ENCODE results near the gene BRD3.

The BRD3 gene

DNA sequence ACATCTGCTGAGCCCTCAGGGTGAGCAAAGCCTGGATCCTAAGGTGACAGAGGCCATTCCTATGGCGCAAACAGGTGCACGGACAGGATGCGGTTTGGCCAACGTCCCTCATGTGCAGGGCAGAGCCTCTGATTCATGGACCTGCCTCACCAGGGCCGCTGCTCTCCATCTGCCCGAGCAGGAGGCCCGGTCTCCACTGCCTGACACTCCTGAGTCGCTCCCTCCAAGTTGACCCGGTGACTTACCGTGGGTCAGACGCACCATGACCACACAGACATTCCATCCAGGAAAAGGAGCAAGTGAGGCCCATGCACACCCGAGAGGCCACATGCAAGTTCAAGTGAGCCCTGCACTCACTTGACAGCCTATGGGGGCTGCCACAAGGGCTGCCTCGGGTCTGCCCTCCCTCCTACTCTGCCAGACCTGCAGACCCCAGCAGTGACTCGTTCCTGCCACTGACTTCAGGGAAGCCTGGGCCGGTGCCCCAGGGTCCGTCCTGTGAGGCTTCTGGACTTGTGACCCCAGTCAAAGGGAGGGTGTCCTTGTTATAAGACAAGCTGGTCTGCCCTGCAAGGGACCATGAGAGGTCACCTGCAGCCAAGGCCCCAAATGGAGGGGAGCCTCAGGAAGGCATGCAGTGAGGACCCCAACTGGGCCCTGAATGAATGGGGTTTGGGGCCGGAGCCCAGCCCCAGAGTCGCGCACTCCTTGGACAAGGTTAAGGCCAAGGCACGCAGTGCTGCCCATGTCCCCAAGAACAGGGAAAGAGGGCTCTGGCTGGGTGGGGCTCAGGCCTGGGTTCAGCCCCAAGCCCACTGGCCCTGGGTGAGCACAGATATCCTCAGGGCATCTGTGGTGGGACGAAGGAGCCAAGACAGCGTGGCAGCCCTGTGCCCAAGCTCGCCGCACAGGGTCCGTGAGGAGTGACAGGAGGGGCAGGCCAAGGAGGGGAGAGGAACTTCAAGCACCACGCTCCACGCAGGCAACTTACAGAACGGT is 32.5 kb downstream of the BRD3 start:
- FAIRE-seq, result no peak

DNA sequence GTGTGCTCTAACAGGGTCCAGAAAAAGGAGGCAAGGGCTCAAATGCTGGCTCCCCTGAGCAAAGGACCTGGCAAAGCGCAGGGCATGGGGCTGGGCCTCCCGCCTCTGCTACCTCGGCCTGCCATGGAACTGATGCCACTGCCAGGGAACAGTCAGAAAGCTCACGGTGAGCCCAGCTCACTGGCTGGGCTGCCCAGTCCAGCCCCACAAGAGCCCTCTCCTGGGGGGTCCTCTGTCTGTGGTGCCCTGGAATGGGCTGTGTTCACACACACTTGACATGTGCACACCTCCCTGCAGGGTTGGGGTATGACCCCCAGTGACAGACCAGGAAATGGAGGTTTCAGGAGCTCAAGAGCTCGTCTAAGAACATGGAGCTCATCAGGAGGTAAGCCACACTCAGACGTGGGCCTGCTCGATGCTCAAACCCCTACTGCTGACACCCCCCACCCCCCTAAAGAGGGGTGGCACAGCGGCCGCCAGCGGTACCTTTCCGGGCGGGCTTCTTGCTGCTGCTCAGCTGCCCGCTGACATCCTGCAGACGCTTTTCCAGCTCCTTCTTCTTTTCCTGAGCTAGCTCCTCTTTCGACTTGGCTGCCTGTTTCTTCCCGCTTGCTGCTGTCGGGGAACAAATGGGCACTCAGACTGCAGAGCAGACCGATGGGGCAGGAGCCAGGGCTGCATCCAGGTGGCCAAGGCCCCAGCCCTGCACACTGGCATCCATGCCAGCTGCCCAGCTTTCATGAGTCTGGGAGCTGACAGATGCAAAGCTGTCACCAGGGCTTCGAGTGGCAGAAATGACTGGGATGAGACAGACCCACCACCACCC is 33.4 kb downstream of the BRD3 start:
- no peak for FAIRE-seq

DNA sequence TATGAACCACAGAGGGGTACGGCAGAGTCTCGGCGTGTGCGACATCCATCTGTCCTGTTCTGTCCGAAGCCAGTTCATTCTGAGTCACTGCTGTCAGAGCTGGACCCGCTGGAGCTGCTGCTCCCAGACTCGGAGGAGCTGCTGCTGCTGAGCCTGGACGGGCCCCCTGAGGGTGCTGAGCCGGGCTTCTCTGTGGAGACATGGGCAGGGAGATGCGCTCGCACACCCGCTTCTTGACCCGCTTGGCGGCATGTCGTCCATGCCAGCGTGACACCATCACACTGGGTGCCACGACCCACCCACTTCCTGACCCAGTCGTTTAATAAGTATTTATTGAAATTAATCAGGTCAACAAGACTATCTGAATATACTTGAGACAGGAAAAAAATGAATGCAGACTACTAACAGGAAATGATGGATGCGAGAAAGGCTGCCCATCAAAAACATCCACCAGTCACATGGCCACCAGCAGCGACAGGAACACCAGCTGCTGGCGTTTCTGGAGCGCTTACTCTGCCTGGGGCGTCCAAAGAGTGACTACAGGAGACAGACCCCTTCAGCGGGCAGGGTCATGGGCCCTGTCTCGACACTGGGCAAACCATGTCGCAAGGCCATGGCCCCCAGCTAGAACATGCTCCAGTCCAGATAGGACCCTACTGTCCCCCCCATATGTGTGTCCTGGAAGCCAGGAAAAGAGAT is 34.2 kb downstream of the BRD3 start:
- FAIRE-seq, result no peak

DNA sequence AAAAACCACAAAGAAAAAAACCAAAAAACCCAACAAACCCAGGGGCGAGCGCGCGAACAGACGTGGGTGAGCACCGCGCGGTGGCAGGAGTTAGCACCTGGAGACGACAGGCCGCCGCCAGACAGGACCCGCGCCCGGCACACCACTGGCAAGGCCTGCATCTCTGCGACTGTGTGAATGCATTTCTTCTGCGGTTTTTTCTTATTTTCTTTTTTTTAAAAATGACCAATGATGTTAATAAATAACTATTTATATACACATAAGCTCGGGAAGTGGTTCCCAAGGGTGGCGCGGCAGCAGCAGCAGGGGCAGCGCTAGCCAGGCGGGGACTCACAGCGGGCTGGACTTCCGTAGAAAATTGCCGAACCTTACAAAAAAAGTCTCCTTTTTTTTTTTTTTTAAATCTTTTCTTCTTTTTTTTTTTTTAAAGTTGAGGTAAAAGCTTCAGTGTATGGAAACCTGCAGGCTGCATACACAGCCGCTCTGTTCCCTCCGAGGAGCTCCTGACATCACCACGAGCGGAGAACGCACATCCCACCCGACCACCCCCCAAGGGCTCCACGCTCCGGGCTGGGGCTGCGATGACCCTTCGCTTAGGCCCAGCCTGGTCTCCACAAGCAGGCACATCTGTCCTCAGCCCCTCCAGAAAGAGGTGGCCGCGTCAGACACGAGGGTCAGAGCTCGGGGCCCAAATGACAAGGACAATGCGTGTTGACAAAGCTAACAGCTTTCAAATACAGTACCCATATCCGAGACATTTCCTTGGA is 35.2 kb downstream of the BRD3 start:
- FAIRE-seq, result no peak

DNA sequence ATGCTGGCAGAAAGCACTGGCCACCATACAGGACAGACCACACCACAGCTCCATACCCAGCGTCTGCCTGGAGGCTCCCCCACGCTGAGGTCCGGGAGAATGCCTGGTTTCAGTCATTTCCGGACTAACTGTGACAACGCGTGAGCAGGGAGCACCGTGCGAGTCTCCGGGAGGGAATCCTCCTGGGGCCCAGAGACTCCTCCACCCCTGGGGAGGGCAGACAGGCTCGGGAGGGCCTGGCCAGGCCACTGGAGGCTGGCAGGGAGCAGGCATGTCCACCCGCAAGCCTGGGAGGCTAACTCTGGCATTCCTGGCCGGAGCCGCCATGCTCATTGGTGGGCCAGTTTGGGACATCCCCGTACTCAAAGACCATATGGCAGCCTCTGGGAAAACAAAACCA is 36.0 kb downstream of the BRD3 start:
- FAIRE-seq, result no peak

DNA sequence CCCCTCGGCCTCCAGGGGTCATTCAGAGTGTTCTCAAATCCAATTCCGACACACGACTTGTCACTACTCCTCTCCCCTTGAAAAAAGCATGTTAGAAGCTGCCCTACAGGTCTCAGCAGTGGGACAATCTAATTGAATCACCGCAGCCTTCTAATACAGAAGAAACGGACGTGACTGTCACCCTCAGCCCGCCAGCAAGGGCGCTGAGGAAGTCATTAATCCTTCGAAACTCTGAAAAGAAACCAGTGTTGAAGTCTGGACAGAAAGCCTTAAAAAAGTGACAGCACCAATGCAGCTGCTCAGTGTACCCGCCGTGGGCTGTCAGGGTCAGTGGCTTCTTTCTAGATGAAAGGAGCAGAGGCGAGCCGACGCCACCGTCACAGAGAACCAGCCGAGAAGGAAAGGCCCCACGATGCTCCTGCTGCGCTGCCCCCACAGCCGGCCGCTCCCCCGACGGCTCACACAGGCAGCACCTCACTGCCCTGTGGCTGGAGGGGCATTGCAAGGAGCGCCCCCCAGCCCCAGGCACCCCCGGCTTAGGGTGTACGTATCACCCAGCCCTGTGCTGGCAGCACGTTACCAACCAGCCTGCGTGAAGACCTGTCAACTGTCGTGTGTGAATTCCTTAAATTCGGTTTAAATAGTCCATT is 36.9 kb downstream of the BRD3 start:
- FAIRE-seq, result no peak

DNA sequence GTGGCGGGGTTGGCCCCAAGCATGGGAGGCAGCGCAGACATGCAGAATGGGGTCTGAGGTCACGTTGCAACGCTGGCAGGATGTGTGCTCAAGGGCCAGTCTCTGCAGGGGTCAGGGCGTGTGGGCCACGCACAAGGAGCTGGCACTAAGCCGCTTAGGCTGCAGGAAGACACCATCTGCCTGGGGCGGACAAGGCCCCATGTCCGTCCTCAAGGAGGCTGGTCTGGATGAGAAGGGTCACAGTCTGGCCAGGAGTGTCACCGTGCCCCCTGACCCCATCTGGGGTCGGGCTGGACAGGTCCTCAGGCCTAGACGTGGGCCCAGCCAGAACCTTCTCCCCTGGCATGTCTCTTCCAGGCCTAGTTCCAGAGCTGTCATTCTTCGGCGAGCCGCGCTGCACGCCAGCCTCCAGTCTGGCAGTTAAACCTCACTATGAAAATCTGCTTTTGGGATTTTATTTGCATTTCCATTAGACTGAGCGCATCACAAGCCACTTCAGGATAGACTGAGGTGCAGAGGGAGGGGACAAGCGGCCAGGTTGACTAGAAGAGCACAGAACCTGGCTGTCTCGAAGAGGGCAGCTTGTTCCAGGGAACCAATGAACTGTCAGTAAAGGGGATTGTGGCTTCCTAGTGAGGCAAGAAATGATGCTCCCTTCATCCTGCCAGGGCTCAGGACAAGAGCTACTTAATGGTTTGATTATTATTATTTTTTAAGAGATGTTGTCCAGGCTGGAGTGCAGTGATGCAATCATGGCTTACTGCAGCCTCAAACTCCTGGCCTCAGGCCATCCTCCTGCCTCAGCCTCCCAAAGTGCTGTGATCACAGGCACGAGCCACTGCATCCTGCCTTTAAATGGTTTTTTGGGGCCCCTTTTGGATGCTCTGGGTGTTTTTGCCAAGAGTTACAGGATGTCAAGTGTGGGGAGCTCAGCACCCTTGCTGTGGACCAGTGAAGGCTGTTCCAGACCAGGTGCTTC is 38.3 kb downstream of the BRD3 start:
- no peak for FAIRE-seq

DNA sequence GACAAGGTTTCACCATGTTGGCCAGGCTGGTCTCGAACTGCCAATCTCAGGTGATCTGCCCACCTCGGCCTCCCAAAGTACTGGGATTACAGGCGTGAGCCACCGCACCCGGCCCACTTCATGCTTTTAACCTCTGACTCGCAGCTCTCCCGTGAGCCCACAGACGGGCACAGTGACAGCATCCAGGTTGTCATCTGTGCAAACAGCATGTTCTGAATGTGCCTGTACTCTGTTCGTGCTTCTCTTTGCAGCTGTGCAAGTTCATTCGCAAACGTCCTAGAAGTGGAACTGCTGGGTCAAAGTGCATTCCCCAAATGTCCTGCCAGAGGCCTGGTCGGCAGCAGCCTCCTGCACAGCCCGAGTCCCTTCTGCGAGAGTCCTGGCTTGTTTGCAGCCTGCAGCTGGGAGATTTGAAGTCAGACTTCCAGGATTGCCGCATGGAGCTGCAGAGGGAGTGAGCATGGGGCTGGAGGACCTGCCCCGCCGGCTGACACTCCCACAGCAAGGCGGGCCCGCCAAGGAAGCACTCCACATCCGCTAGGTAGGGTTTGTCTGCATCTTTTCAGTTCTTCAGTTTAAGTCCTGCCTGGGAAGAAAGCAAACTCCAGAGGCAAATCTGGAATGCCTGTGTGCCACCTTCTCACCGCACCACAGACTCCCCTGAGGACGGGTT is 39.1 kb downstream of the BRD3 start:
- no peak for FAIRE-seq

DNA sequence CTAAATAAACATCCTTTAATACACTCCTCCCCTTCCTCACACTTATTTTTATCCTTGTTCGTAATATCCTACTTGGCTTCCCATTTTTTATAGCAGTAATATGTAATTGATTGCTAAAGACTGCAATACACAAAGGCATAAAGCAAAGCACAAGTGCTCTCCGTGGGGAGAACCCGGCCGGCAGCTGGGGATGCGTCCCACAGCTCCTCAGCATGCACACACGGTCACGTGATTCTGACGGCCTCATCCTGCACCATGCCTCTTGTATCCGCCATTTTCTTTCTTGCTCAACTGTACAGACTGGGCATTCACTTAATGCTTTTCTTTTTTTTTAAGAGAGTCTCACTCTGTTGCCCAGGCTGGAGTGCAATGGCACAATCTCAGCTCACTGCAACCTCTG is 39.8 kb downstream of the BRD3 start:
- FAIRE-seq, result no peak

DNA sequence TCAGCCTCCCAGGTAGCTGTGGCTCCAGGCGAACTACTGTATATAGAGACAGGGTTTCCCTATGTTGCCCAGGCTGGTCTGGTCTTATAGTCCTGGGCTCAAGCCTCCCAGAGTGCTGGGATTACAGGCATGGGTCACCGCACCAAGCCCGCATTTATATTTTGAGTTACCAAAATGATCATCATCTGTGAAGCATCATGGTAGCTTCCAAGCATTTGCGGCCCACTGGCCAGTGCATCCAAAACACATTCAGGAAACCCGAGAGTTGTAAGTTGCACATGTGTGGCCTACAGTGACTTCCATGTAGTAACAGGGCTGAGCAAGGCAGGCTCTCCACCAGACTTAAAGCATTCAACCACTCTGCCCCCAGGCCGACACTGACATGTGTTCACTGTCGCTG is 40.3 kb downstream of the BRD3 start:
- FAIRE-seq, result no peak

DNA sequence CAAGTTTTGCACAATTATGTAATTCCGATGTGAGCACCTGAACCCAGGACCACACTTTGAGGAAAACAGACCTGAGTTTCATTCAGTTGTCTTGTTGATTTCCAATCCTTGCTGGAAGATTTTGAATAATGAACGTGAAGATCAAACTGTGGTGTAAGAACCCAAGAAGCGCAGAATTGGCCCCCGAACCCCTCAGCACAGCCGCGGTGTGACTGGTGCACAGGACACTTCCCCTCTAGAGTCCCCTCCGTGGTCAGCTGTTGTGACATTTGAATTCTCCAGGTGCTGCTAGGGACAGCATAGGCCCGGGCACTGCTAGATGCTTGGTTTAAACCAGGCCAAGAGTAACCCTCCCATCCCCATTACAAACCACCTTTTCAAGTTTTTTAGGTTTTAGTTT is 40.8 kb downstream of the BRD3 start:
- no peak for FAIRE-seq

DNA sequence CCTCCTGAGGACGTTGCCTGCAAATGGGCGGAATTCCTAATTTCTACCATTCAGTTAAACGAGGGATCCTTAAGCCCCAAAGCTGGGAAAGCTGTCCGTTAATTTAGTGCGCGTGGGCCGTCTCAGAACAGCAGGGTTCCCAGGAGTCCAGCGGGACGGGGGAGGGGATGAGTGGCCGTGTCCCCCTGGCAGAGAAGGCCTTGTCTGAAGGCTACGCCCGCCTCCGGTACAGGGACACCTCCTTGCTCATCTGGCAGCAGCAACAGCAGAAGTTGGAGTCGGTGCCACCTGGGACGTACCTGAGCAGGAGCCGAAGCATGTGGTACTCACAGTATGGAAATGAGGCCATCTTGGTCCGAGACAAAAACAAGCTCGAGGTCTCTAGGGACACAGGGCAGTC is 41.2 kb downstream of the BRD3 start:
- FAIRE-seq, result no peak

DNA sequence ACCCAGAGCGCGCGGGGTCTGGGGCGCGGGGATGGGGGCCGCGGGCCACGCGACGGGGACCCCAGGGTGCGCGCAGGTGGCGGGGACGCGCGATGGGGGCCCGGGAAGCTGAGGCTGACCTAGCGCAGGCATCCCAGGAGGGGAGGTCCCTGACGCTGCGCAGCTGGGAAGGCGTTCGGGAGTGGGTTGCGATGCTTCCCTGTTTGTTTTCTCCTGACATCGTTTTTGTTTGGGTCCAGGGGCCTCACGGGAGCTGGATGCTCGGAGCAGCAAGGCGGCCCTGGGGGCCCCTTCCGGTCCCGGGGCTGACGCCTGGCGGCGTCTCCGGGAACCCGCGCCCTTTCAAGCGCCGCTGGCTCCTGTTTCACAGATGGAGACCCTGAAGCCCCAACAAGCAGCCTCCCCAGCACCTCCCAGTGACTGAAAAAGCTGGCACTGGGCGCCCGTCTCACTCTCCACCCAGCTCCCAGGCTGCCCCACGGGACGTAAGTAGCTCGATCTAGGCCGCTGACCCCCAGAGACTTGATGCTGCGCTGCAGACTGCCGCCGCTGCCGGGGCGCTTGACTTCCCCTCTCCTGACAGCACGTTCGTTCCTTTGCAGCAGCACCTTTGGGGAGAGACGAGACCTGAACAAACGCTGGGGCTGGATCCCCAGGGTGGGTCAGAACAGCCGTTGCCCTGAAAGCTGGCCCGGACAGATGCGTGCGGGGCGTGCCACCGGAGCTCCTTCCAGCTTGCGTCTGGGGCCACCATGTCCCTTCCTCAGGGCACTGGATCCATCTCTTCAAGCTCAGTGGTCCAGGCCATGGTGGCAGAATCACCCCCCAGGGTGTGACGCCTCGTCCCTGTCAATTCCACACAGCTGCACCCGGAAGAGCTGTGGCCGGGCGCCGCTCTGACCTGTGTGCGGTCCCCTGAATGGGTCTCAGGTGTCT is 42.0 kb downstream of the BRD3 start:
- FAIRE-seq, result no peak

DNA sequence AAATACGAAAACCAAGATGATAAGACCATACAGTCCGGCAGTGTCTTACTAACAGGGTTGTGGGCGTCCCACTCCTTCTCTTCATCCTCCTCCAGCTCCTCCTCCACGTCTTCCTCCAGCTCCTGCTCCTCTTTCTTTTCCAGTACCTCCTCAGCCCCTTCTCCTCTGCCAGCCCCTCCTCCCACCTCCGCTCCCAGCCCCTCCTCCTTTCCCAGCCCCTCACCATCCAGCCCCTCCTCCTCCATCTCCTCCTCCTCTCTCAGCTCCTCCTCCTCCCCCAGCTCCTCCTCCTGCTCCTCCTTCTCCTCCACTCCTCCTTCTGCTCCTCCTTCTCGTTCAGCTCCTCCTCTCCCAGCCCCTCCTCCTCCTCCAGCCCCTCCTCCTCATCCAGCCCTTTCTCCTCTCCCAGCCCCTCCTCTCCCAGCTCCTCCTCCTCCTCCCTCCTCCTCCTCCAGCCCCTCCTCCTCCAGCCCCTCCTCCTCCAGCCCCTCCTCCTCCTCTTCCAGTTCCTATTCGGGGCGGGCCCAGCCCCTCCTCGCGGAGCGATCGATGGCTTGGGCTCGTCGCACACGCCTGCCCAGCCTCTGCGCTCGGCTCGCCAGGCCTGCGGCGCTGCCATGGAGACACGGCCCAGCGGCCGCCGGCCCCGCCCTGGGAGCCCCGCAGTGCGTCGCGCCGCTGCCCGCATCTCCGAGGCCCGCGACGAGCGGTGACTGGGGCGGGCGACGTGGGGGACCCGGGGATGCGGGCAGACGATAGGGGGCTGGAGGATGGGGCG is 42.8 kb downstream of the BRD3 start, which contains the start of gene BRD3OS:
TSS of gene BRD3OS (plus strand) at position 654 of the 778 bp plus-strand sequence. CDS start 1,267 bp downstream, outside the sequence.
- FAIRE-seq, result peak; percentile 68

DNA sequence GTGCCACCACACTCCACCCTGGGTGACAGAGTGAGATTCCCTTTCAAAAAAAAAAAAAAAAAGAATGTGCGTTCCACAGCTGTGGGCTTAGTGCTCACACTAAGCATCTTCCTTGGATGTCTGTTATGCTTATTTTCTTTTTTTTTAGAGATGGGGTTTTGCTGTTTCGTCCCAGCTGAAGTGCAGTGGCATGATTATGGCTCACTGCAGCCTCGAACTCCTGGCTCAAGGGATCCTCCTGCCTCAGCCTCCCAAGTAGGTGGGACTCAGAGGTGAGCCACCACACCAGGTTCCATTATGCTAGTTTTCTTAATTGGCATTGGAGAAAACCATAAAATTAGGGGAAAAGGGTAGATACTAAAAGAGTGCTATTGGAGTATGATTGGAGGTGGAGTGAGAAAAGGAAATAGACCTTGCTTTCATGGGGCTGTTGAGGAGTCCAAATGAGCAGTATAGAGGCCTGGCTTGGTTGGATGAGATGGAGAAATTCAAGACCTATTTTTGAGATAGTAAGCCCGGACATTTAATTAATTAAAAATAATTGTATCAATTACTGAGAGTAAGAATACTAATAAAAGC is 43.5 kb downstream of the BRD3 start:
- FAIRE-seq, result no peak

DNA sequence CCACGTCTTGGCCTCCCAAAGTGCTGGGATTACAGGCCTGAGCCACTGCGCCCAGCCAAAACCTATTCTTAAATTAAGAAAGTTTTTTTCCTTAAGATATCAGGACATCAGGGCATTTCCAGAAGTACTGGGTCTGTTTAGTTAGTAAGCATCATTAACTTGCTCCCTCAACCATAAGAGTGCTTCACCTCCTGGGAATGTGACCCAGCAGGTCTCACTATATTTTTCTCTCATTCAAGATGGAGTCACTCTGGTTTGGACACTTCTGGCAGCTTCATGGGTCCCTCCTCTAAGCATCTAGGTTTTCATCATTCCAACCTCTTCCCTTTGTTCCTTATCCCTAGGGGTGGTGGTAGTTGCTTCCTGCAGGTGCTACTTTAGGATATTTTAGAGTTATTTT is 52.9 kb downstream of the BRD3 start:
- no peak for FAIRE-seq

DNA sequence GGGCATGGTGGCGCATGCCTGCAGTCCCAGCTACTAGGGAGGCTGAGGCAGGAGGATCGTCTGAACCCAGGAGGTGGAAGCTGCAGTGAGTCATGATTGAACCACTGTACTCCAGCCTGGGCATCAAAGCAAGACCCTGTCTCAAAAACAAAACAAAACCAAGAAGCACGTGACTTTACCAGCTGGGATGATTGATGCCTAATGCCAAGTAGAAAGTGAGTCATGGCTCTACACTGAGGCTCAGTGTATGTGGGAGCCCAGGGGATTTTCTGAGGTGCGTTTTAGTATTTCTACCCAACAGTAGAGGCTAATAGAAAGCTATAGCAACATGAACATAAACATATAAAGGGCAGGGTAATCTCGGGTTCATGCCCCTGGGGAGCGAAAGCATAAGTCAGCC is 56.4 kb downstream of the BRD3 start:
- FAIRE-seq, result no peak
